GM21723 (cell line): Measurements from ENCODE around the gene DRICH1.
"Not testable (repeated sequence)": the region's sequence is repeated elsewhere in the genome, so short reads cannot be mapped to it uniquely, and the experiment has no call there.

Experiments
- ATAC-seq: cut with Tn5 transposase; IDR thresholded peaks from one replicate; pipeline ENCODE4 v1.9.1; 2021; ENCODE audit warnings: mild to moderate bottlenecking, moderate library complexity; ENCODE audit not compliant: unreplicated experiment

Gene DRICH1, protein sequence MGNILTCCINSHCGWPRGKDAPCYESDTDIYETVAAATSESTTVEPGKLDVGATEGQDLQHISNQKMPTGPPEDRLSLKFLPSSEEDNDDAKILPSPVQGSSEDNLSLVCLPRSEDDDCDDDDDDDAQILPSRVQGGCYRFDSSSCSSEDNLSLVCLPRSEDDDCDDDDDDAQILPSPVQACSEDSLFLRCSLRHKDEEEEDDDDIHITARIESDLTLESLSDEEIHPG

DNA sequence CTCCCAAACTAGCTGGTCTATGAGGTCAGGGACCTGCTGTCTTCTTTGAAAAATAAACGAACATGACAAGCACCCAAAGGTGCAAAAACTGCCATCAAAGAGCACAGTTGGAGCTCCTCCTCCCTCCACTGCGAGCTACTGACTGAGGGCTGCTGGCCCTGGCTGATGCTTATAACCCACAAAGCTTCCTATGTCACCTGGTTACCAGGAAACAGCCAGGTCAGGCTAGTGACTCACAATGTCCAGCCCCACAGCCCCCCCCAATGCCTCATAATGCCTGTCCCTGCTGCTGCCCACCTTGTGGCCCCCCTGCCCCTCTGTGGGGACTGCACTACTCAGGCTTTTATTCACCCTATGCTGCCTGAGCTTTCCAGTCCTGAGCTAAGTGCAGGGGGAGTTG, at the start of gene DRICH1:
Gene DRICH1, minus strand, starts transcription at position 144 of the 400 bp plus-strand sequence. CDS start 298 bp downstream, outside the sequence.
- ATAC-seq, result no peak

DNA sequence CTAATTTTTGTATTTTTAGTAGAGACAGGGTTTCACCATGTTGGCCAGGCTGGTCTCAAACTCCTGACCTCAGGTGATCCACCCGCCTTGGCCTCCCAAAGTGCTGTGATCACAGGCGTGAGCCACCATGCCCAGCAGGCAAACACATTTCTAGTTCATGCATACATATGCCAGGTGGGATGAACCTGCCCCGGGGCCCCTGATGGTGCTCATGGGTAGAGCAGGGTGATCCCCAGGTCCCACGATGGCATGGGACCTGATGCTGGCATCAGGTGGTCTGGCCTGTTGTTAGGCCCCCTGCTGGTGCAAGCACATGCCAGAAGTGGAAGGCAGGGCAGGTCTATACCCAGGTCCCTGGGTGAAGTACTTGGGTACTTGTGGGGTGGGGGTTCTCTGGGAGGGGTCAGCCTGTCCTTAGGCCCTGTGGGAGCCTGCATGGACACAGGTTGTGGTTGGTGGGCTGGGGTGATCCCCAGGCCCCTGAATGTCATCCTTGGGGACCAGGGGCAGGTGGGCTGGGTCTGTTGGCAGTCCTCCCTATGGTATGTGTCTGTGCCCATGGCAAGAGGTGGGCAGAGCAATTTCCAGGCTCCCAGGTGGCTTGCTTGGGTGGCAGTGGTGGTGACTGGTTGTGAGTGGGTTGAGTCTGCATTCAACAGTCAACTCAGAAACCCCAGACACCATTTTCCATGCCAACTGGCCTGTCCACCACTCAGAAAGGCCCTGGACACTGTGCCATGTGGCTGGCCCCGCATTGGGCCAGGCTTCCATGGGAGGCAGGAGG, 49.1 kb upstream of the DRICH1 start:
- no peak for ATAC-seq

DNA sequence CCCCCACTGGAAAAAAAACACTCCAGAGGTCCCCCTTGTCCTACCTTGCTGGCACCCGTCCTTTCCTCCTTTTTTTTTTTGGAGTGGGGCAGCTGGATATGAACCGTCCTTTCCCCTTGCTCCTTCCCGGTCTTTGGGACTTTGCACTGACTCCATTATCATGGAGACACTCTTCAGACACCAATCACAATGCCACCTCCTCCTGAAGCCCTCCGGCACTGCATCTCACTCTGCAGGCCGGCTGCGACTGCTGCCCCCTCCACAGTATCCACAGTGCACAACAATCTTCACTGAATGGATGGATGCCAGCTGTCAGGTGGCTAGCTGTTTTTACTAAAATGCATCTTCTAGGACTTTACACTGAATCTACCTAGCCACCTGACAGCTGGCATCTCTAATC, 46.0 kb upstream of the DRICH1 start:
- ATAC-seq, result no peak

DNA sequence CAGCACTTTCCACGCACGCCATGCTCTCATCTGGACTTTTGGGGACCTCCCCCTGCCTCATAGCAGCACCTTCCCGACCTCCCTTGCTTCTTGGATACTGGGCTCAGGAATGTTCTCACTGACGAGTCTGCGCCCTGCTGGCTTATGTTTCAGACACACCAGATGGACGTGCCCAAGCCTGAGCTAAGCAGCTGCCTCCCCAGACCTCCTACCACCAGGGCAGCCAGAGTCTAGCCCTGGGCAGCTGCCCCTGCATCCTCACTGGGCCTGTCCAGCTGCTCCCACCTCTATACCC, 45.5 kb upstream of the DRICH1 start:
- no peak for ATAC-seq

DNA sequence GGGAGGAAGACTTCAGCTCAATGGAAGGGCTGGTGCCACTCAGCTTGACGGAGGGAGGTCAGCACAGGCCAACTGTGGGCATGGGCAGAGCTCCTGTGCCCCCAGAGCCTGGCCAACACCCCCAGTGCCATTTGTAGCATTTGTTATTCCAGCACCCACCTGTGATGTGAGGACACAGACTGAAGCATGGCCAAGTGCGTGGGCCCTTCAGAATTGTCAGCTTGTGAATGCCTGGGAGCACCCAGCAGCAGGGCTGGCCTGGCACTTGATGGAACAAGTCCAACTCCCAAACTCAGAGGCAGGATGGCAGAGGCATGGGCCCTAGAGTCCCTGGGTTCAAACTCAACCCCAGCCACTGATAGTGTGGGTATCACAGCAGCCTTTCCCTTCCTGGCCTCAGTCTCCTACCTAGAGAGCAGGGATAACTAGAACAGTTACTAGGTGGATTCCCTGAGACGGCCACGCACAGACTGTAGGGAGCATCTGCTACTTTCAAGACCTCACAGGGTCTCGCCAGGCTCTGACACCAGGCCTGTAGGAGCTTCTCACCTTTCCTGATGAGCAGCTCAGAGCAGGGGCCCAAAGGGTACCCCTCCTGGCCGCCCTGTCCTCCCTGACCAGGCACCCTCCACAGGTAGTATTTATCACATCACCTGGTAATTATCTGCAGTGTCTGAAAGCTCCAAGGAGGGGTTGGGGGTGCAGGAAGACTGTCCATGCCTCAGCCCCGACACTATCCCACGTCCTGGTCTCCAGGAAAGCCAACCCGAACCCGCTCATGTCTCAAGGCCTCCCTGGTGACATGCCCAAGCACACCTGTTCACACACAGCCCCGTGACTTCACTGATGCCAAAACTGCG, 45.0 kb upstream of the DRICH1 start:
- not testable (repeated sequence) for ATAC-seq

DNA sequence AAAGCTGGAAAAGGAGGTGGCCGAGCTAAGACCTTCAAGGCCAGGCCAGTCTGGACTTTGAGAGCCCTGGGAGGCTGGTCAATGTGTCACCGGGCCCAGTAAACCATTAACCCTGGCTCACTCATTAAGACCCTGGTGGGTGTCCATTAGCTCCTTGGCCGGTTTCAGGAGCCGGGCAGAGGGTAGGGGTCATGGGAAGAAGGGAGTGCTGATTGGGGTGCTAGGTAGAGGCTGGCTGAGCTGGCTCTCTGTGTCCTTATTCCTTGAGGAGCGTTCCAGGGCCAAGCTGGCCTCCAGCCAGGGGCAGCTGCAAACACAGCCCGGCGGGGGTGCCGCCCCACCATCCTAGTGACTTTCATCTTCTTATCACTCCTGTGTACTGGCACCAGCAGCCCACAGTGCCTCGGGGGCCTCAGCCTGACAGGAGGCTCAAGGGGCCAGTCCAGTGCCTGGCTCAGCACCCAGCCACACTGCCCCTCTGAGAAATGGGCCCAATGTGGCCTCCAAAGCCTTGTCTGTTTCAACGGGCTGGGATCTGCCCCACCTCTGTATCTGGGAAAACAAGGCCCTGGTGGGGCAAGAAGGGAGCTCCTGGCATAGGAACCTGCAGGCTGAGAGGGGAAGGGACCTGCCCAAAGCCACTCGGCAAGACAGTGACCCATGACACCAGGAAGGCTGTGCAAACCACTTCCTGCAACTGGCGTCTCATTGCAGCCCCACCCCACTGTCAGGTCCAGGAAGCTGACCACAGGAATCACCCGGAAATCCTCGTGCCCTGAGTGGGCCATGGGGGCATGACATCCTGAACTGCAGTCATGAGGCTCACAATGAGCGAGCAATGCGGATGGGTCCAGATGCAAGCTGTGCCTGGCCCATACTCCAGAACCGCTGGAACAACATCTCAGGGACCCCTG, 43.6 kb upstream of the DRICH1 start:
- ATAC-seq, result no peak

DNA sequence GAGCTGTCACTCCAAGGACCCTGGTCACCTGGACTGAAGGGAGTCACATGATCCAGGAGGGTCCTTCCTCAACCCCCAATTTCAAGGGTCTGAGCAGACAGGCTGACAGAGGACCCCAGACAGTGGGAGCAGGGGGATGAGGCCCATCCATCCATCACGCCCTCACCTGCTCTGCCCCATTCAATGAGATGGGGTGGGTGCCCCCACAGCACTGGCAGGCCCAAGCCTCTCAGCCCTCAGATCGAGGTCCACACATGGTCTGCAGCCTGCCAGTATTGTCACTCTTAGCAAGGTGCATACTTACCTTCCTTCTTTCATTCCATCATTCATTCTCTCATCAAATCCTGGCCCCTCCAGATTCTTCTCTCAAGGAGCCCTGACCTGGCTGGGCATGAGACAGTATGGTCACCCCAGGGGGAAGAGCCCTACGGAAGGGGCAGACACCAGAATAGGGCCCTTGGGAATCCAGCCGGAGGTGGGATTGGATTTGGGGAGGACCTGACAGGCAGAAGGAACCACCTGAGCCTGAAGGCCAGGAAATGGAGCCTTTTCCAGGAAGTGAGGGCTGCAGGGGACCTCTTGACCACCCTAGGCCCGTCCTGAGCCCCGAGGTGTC, 42.9 kb upstream of the DRICH1 start:
- not testable (repeated sequence) for ATAC-seq

DNA sequence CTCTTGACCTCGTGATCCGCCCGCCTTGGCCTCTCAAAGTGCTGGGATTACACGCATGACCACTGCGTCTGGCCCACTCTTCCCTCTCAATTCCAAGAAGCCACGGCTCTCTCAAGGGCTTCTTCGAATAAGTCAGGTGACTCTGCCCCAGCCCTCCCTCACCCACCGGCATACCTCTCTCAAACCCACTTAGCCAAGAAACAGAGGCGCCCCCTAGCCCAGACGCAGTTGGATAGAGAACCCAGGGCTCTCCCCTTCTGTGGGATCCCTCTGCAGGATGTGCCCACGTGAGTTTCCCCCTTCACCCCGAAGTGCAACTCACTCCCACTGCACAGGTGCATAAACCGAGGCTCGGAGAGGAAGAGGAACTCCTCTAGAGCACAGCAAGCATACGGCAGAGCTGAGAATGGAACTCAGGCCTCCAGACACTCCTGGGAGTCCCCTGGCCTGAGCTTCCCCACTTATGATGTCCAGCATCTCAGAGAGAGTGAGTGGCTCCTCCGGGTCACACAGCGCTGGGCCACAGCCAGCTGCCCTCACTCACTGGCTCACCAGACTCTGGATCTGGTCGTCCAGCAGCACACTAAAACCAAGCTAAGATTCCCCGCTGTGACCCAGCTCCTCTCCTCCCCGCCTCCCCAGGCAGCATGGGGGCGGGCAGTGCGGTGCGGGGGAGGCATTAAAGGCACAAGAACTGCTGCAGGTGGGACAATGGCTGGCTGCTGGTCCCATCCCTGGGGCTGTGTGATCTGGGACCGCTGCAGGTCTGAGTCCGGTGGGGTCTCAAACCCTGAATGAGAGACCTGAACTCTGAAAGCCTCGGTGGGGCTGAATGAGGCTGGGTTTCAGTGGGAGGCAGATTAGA, 41.9 kb upstream of the DRICH1 start:
- no peak for ATAC-seq

DNA sequence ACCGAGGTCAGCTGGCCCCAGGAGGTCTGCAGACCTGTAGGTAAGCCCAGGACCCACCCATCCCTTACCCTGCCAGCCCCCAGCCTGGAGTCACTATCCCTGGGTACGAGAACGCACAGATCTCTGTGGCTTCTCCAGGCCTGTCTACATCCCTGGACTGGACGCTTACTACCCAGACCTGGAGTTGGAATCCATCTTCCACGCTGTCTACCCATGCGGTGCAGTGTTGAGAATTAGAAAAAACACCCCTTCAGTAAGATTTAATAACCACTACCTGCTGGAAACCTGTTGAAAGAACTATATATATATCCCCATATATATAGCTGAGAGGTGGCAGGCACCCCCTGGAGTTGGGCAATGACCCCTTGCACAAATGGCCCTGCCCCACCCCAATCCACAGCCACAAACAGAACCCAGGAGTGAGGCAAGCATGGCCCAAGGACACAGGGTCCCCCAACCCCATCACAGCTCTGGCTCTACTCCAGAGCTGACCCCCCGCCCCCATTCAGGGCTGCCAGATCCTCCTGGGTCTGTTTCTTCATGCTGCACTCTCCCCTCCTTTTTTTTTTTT, 41.0 kb upstream of the DRICH1 start:
- ATAC-seq, result no peak

DNA sequence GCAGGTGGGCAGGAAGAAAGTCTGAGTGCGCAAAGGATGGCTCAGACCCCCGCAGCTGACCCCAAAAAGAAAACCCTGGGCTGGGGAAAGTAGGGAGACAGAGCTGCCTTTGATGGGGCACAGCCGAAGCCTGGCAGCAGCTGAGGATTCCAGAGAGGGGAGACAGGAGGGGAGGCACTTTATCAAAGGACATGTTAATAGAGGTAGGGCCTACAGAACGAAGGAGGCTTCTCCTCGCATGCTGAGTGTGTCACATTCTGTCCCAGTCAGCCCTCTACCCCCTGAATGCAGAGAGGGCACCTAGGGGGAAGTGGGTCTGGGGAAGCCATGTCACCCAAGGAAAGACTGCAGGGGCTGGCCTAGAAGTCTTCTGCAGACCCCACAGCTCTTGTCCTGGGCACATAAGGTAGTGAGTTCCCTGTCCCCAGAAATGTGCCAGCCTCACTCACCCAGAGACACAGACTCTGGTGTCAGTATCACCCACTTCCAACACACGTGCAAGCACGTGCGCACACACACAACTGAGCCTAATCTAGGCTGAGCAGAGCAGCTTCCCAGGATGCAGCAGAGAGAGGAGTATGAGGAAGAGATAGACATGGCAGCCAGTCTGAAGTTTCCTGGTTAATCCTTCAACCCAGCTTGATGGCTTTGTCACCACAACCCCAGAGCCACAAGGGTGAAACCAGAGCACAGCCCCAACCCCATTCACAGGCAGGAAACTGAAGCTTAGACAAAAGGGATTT, 40.4 kb upstream of the DRICH1 start:
- not testable (repeated sequence) for ATAC-seq

DNA sequence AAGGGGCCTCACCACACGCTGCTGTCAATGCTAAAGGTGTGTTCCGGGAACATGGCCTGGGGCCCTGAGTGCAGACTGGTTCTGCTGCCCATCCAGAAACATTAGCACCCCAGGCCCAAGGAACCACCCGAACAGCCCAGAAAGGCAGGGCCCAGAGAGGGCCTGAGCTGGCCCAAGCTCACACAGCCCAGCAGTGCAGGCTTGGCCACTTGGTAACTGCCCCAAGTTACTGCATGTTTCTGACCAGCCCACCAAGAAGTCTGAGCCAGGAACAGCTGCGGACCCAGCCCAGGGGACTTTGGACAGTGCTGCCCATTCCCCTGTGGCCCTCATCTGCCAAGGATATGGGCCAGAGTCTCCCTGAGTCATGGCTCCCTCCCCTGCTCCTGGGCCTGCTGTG, 39.3 kb upstream of the DRICH1 start:
- ATAC-seq, result not testable (repeated sequence)

DNA sequence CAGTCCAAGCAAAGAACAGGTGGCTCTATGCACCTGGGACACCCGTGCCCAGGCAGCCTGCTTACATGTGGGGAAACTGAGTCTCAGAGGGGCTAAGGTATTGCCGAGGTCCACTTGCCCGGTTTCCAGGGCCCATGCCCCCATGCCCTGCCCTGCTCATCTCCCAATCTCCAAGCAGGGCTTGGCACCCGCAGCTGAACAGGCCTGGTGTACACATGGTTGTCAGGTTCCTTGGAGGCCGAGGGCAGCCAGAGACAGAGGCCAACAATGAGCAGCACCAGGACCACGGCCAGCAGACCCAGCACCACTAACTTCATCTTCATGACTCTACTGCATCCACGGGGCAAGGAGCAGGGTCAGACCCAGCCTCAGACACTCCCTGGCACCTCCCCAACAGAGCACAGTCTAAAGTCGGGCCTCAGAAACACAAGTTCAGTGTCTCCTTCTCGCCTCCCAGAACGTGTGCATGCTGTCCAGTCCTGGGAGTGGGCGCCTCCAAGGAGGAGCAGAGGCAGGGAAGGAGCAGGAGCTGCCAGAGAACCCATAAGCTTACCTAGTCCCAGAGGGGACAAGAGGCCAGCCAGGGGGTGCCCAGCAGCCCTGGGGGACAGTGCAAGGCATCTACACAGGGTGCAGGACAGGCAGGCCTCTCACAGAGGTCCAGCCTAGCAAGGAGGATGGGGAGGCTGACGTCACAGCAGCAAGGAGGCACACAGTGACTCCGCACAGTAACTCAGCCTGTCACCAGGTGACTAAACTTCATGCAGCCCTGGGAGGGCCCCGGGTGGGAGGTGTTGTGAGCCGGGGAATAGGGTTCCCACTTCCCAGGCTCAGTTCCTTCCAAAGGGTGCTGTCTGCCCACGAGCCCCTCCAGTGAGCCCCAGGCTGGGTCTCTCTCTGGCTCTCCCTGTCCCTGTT, 38.5 kb upstream of the DRICH1 start:
- ATAC-seq, result no peak

DNA sequence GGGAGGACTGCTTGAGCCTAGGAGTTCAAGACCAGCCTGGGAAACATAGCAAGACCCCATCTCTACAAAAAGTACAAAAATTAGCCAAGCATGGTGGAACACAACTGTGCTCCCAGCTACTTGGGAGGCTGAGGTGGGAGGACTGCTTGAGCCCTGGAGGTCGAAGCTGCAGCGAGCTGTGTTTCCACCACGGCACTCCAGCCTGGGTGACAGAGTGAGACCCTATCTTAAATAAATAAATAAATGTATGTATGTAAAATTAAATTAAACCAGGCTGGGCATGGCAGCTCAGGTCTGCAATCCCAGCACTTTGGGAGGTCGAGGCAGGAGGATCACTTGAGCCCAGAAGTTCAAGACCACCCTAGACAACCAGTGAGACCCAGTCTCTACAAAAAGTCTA, 28.3 kb upstream of the DRICH1 start:
- ATAC-seq, result not testable (repeated sequence)

DNA sequence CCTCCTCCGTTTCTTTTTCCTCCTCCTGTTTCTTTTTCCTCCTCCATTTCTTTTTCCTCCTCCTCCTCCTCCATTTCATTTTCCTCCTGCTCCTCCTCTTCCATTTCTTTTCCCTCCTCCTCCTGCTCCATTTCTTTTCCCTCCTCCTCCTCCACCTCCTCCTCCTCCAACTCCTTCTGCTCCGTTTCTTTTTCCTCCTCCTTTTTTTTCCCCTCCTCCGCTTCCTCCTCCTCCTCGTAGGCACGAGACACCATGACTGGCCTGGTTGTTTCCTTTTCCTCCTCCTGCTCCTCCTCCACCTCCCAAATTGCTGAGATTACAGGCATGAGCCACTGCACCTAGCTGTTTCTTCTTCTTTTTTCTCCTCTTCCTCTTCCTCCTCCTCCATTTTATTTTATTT, 25.6 kb upstream of the DRICH1 start:
- ATAC-seq, result no peak

DNA sequence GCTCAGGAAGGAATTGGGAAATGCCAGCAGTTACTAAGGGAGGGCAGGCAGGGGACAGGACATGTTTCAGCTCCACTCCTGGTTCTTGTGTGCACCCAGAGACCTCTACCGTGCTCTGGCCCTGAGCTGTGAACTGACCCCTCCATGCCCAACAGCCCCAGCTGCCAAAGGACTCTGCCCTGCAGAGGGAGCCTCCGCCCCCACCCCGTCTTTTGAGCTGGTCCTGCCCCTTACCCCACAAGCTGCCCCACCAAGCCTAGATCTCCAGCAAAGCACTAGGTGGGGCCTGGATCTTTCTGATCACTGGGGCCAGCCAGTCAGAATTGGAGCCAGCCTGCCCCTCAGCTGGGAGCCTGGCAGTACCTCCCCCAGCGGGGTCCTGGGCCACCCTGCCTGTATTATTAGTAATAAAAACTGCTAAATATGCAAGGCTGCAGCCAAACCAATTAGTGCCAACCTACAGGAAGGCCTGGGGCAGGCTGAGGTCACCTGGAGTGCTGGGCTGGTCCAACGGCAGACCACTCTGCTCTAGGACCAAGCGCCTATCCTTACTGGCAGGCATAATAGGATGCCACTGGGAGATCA, 23.9 kb upstream of the DRICH1 start:
- ATAC-seq, result no peak

DNA sequence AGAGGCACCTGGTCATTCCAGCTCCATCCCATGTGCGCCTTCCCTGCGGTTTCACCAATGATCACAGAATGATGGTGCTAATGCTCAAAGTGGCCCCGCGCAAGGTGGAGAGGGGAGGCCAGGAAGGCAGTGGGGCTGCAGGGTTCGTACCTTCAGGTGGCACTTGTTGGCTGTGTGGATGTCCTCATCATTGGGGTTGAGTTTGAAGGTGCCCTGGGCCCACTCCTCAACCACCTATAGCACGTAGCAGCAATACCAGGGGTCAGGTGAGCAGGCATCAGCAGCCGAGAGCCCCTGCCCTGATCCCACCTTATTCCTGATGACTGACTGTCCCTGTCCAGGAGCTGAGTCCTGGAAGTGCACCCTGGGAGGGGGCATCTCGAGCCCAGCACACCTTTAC, 20.6 kb upstream of the DRICH1 start:
- ATAC-seq, result no peak

DNA sequence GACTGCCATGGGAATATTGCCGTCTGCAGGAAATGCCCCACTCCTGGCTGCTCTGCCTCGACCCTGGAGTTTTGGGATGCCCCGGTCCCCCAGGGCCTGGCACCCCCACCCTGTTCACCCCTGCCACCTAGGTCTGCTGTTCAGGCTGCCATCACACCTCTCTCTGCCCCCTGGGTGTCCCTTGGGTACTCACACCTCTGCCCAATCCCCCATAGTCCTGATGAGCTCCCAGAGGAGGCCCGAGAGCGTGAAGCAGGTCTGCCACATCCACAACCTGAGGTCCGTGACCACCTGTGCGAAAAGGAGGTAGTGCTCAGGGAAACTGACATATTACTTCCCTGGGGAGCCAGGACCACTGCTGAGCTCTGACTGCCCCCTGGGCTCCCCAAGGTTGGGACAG, 20.2 kb upstream of the DRICH1 start:
- ATAC-seq, result no peak
